ENCODE results near the gene TRIO. TPM values are rescaled to one million over a fixed set of nuclear protein-coding genes. Genes with fewer than 3 reads are reported as not detected.

The TRIO gene
- total RNA-seq, 2 donors from 2014 or later, result 62.0 to 137 TPM

DNA sequence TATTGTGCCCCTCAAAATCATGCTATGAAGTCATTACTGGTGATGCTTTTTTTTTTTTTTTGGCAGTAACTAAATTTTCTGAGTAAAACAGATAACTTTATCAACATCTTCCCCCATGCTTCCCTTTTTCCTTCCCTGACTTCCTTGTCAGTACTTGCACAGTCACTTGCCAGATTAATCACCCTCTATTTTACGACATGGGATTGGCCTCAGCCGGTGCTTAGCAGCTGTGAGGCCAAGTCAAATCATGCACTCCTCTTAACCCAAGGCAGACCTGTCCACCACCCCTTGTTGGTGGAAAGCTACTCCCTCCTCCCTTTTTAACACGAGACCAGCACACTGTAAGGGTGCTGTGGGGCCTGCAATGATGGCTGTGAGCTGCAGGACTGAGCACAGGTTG lies 320.5 kb downstream of the TRIO start:
- H3K27me3 ChIP-seq, result no peaks in the 10 kb centered on the region
- 46 to 70% methylated on average over 3 of the region's 3 CpGs for WGBS, 2 donors
- ATAC-seq (no peak), DNase-seq (no peak)
- TF ChIP-seq POLR2A (IDR thresholded peaks at IDR 0.05), result no peak
- TF ChIP-seq, protein P1, sequence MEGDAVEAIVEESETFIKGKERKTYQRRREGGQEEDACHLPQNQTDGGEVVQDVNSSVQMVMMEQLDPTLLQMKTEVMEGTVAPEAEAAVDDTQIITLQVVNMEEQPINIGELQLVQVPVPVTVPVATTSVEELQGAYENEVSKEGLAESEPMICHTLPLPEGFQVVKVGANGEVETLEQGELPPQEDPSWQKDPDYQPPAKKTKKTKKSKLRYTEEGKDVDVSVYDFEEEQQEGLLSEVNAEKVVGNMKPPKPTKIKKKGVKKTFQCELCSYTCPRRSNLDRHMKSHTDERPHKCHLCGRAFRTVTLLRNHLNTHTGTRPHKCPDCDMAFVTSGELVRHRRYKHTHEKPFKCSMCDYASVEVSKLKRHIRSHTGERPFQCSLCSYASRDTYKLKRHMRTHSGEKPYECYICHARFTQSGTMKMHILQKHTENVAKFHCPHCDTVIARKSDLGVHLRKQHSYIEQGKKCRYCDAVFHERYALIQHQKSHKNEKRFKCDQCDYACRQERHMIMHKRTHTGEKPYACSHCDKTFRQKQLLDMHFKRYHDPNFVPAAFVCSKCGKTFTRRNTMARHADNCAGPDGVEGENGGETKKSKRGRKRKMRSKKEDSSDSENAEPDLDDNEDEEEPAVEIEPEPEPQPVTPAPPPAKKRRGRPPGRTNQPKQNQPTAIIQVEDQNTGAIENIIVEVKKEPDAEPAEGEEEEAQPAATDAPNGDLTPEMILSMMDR (IDR thresholded peaks at IDR 0.05), result no peak
- intact Hi-C loops (cut with DNase I), result loop anchor here (10.0 kb wide), 1 partner anchor 59 kb away; no protein-coding TSS in a partner anchor
- no peaks in the 10 kb centered on the region for H3K9me3 ChIP-seq
- no peak overlapping the region for H3K4me3 ChIP-seq
- peaks cover 0 to 13% of the 10 kb centered on the region in 2 donors for H3K36me3 ChIP-seq (replicated peaks in 1 of 2; ENCODE audit: insufficient read depth in 1 of 2, low read depth in 2 of 2)
- H3K27ac ChIP-seq, result no peak overlapping the region
- peaks cover 8% of the 10 kb centered on the region for H3K4me1 ChIP-seq

DNA sequence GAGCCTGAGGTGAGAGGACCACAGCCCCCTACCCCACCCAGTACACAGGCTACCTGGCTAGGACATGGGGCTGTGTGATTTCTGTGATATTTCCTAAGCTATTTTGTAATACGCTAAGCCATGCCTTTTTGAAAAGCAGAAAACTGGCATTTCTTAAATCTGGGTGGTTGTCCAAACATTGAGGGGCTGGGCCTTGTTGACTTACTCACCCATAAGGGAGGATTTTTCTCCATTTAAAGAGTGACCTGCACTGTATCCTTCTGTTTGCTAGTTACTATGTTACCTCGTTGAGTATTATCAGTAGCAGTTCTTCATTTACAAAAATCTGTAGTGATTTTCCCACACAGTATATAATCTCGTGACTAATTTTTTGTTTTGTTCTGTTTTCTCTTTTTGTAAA lies 321.0 kb downstream of the TRIO start:
- Histone ChIP-seq H3K4me1 (peaks cover 3% of the 10 kb centered on the region), H3K27me3 (no peaks in the 10 kb centered on the region), H3K9me3 (no peaks in the 10 kb centered on the region), H3K27ac (no peak overlapping the region), H3K4me3 (no peak overlapping the region), H3K36me3 (replicated peaks in 1 of 2; ENCODE audit: insufficient read depth in 1 of 2, low read depth in 2 of 2) (peaks cover 0 to 13% of the 10 kb centered on the region in 2 donors)
- intact Hi-C loops (cut with DNase I), result loop anchor here (10.0 kb wide), 1 partner anchor 59 kb away; no protein-coding TSS in a partner anchor
- WGBS, 2 donors, result 56 to 68% methylated on average over 3 of the region's 3 CpGs
- DNase-seq (no peak), ATAC-seq (no peak)
- TF ChIP-seq POLR2A (IDR thresholded peaks at IDR 0.05), result no peak
- TF ChIP-seq, protein P1 (IDR thresholded peaks at IDR 0.05), result no peak

DNA sequence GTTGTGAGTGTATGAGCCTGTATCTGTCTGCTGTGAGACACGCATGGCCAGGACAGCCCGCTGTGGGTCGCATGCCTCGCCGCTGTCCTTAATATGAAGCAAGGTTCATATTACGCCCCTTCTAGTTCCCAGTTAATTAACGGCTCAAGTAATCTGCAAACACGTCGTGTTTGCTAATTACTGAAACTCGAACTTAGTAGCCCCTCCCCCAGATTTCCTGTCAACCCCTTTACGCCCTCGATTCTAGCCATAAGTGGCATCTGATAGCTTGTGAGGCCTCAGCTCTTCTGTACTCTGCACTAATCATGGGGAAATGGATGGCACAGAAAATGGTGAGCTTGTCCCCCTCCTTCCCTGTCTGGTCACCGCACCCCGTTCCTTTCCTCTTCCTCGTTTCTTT lies 321.5 kb downstream of the TRIO start:
- no peak overlapping the region for H3K27ac ChIP-seq
- ATAC-seq (no peak), DNase-seq (no peak)
- intact Hi-C loops (cut with DNase I), result loop anchor here (10.0 kb wide), 1 partner anchor 60 kb away; no protein-coding TSS in a partner anchor
- TF ChIP-seq, protein P1 (IDR thresholded peaks at IDR 0.05), result no peak
- TF ChIP-seq POLR2A (IDR thresholded peaks at IDR 0.05), result no peak
- no peak overlapping the region for H3K4me3 ChIP-seq
- no peaks in the 10 kb centered on the region for H3K9me3 ChIP-seq
- WGBS, 2 donors, result 83 to 90% methylated on average over 14 to 15 of the region's 15 CpGs
- H3K4me1 ChIP-seq, result no peaks in the 10 kb centered on the region
- H3K27me3 ChIP-seq, result no peaks in the 10 kb centered on the region
- H3K36me3 ChIP-seq (replicated peaks in 1 of 2; ENCODE audit: insufficient read depth in 1 of 2, low read depth in 2 of 2), result peaks cover 0 to 13% of the 10 kb centered on the region in 2 donors

DNA sequence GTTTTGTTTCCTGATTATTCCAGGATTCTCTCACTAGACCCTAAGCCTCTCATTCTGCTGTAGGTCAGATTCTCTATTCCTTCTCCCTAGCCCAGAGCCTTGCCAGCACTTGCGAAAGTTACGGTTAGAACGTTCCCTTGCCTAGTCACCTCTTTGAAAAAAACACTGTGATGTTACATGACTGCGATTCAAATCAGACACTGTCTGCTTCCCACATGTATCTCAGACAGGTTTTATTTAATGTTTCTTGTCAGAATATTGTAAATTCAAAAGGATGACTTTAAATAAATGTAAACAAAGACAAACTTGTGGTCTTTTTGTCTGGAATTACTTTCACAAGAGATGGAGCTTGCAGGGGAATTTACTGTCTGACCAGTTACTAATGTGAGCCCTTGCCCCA lies 322.0 kb downstream of the TRIO start:
- Histone ChIP-seq H3K9me3 (no peaks in the 10 kb centered on the region), H3K4me3 (no peak overlapping the region), H3K27me3 (no peaks in the 10 kb centered on the region), H3K4me1 (no peaks in the 10 kb centered on the region), H3K36me3 (replicated peaks in 1 of 2; ENCODE audit: insufficient read depth in 1 of 2, low read depth in 2 of 2) (peaks cover 0 to 13% of the 10 kb centered on the region in 2 donors), H3K27ac (no peak overlapping the region)
- TF ChIP-seq POLR2A (IDR thresholded peaks at IDR 0.05), result no peak
- TF ChIP-seq, protein P1 (IDR thresholded peaks at IDR 0.05), result no peak
- DNase-seq (no peak), ATAC-seq (no peak)
- intact Hi-C loops (cut with DNase I), result loop anchor here (10.0 kb wide), 1 partner anchor 60 kb away; no protein-coding TSS in a partner anchor
- WGBS, 2 donors, result 76 to 78% methylated on average over 4 of the region's 4 CpGs

DNA sequence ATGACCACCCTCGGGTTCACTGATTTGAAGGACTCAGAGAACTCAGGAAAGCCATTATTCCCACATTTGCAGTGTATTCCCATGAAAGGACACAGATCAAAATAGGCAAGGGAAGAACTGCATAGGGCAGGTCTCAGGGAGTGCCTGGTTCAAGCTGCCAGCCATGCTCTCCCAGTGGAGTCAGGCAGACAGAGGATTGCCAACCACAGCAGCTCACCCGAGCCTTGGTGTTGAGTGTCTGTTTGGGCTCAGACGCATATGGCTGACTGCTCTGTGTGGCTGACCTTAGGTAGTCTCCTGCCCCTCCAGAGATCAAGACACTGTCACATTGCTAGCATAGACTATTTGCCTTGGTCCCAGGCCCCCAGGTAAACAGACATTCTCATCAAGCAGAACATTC lies 322.6 kb downstream of the TRIO start:
- WGBS, 2 donors, result 84 to 90% methylated on average over 3 of the region's 3 CpGs
- H3K4me3 ChIP-seq, result no peak overlapping the region
- no peak for ATAC-seq

More for the DNA sequence above, 322.6 kb downstream of the TRIO start:
- Histone ChIP-seq H3K4me1 (no peaks in the 10 kb centered on the region), H3K27me3 (no peaks in the 10 kb centered on the region), H3K36me3 (replicated peaks in 1 of 2; ENCODE audit: insufficient read depth in 1 of 2, low read depth in 2 of 2) (peaks cover 0 to 15% of the 10 kb centered on the region in 2 donors), H3K9me3 (no peaks in the 10 kb centered on the region), H3K27ac (no peak overlapping the region)
- intact Hi-C loops (cut with DNase I), result loop anchor here (10.0 kb wide), 1 partner anchor 61 kb away; no protein-coding TSS in a partner anchor
- TF ChIP-seq, protein P1 (IDR thresholded peaks at IDR 0.05), result no peak
- no peak for TF ChIP-seq POLR2A (IDR thresholded peaks at IDR 0.05)
- no peak for DNase-seq
